ENCODE measurements around the gene TBX20. TPM values are rescaled to one million over a fixed set of nuclear protein-coding genes. Genes with fewer than 3 reads are reported as not detected.
A peak's percentile ranks its signal among the peaks of the same experiment; 100 is the strongest.
"Not testable (repeated sequence)": the region's sequence is repeated elsewhere in the genome, so short reads cannot be mapped to it uniquely, and the experiment has no call there.

Gene TBX20
- total RNA-seq, 3 donors from 2014 or later = 0.14 to 0.28 TPM; not detected in 1

GRCh38 chr7:35215063-35215462, 38.8 kb downstream of the TBX20 start:
- not testable (repeated sequence) for H3K4me3 Mint-ChIP-seq; DNase-seq; H3K9me3 Mint-ChIP-seq; ATAC-seq; H3K4me1 Mint-ChIP-seq (ENCODE audit: low read depth); H3K36me3 Mint-ChIP-seq (ENCODE audit: insufficient read depth)
- H3K27me3 Mint-ChIP-seq (ENCODE audit: low read depth) = peaks cover 13% of the 10 kb centered on the region

- DNase-seq; H3K27me3 Mint-ChIP-seq (ENCODE audit: low read depth); H3K4me1 Mint-ChIP-seq (ENCODE audit: low read depth); ATAC-seq; H3K36me3 Mint-ChIP-seq (ENCODE audit: insufficient read depth); H3K9me3 Mint-ChIP-seq; H3K4me3 Mint-ChIP-seq: not testable (repeated sequence)
These were observed 47.0 kb downstream of the TBX20 start for GRCh38 chr7:35206924-35207323.

- not testable (repeated sequence) for DNase-seq; H3K9me3 Mint-ChIP-seq; ATAC-seq; H3K4me1 Mint-ChIP-seq (ENCODE audit: low read depth); H3K4me3 Mint-ChIP-seq; H3K36me3 Mint-ChIP-seq (ENCODE audit: insufficient read depth); H3K27me3 Mint-ChIP-seq (ENCODE audit: low read depth)
These were observed 49.0 kb downstream of the TBX20 start for GRCh38 chr7:35204850-35205249.

GRCh38 chr7:35204031-35204430, 49.9 kb downstream of the TBX20 start:
- H3K4me1 Mint-ChIP-seq (ENCODE audit: low read depth); H3K9me3 Mint-ChIP-seq; H3K4me3 Mint-ChIP-seq; H3K27me3 Mint-ChIP-seq (ENCODE audit: low read depth); DNase-seq; H3K36me3 Mint-ChIP-seq (ENCODE audit: insufficient read depth); ATAC-seq: not testable (repeated sequence)

- not testable (repeated sequence) for H3K36me3 Mint-ChIP-seq (ENCODE audit: insufficient read depth); H3K4me1 Mint-ChIP-seq (ENCODE audit: low read depth); H3K27me3 Mint-ChIP-seq (ENCODE audit: low read depth); DNase-seq; ATAC-seq; H3K9me3 Mint-ChIP-seq; H3K4me3 Mint-ChIP-seq
These were observed 51.5 kb downstream of the TBX20 start for GRCh38 chr7:35202353-35202752.

- ATAC-seq; H3K36me3 Mint-ChIP-seq (ENCODE audit: insufficient read depth); H3K4me3 Mint-ChIP-seq; DNase-seq; H3K4me1 Mint-ChIP-seq (ENCODE audit: low read depth); H3K9me3 Mint-ChIP-seq: not testable (repeated sequence)
- H3K27me3 Mint-ChIP-seq (ENCODE audit: low read depth) = peaks cover 10% of the 10 kb centered on the region
These were observed 53.7 kb downstream of the TBX20 start for GRCh38 chr7:35200170-35200569.

- not testable (repeated sequence) for ATAC-seq; H3K9me3 Mint-ChIP-seq; H3K4me3 Mint-ChIP-seq; DNase-seq; H3K4me1 Mint-ChIP-seq (ENCODE audit: low read depth); H3K27me3 Mint-ChIP-seq (ENCODE audit: low read depth); H3K36me3 Mint-ChIP-seq (ENCODE audit: insufficient read depth)
These were observed 55.3 kb downstream of the TBX20 start for GRCh38 chr7:35198370-35199140.

GRCh38 chr7:35191571-35191970, 62.3 kb downstream of the TBX20 start:
- H3K4me3 Mint-ChIP-seq; H3K36me3 Mint-ChIP-seq (ENCODE audit: insufficient read depth); H3K4me1 Mint-ChIP-seq (ENCODE audit: low read depth); ATAC-seq; H3K9me3 Mint-ChIP-seq; DNase-seq: not testable (repeated sequence)
- peaks cover 20% of the 10 kb centered on the region for H3K27me3 Mint-ChIP-seq (ENCODE audit: low read depth)

GRCh38 chr7:35190146-35190773, 63.6 kb downstream of the TBX20 start:
- not testable (repeated sequence) for DNase-seq; H3K9me3 Mint-ChIP-seq; ATAC-seq; H3K36me3 Mint-ChIP-seq (ENCODE audit: insufficient read depth); H3K4me3 Mint-ChIP-seq
- H3K27me3 Mint-ChIP-seq (ENCODE audit: low read depth) = peaks cover 28% of the 10 kb centered on the region
- peaks cover 12% of the 10 kb centered on the region for H3K4me1 Mint-ChIP-seq (ENCODE audit: low read depth)

GRCh38 chr7:35186751-35187150, 67.1 kb downstream of the TBX20 start:
- H3K9me3 Mint-ChIP-seq; H3K36me3 Mint-ChIP-seq (ENCODE audit: insufficient read depth); DNase-seq: not testable (repeated sequence)
- H3K4me1 Mint-ChIP-seq (ENCODE audit: low read depth) = peaks cover 12% of the 10 kb centered on the region
- H3K4me3 Mint-ChIP-seq = peak overlapping the region; percentile 24
- peak in 1 of 2 donors; percentile 40 for ATAC-seq
- H3K27me3 Mint-ChIP-seq (ENCODE audit: low read depth) = peaks cover 35% of the 10 kb centered on the region

- no peaks in the 10 kb centered on the region for H3K36me3 Mint-ChIP-seq (ENCODE audit: insufficient read depth)
- peak overlapping the region; percentile 24 for H3K4me3 Mint-ChIP-seq
- no peaks in the 10 kb centered on the region for H3K9me3 Mint-ChIP-seq
- DNase-seq (no peak), ATAC-seq (peak; percentile 41 to 63)
- H3K27me3 Mint-ChIP-seq (ENCODE audit: low read depth) = peaks cover 35% of the 10 kb centered on the region
- H3K4me1 Mint-ChIP-seq (ENCODE audit: low read depth) = peaks cover 12% of the 10 kb centered on the region
These were observed 67.8 kb downstream of the TBX20 start for GRCh38 chr7:35185908-35186731.

- not testable (repeated sequence) for H3K9me3 Mint-ChIP-seq; H3K36me3 Mint-ChIP-seq (ENCODE audit: insufficient read depth); H3K4me3 Mint-ChIP-seq; DNase-seq; ATAC-seq
- Mint-ChIP-seq H3K4me1 (ENCODE audit: low read depth) (peaks cover 12% of the 10 kb centered on the region), H3K27me3 (ENCODE audit: low read depth) (peaks cover 35% of the 10 kb centered on the region)
These were observed 68.4 kb downstream of the TBX20 start for GRCh38 chr7:35185578-35185907.

- H3K4me3 Mint-ChIP-seq; H3K9me3 Mint-ChIP-seq; H3K36me3 Mint-ChIP-seq (ENCODE audit: insufficient read depth); ATAC-seq; DNase-seq: not testable (repeated sequence)
- H3K4me1 Mint-ChIP-seq (ENCODE audit: low read depth) = peaks cover 12% of the 10 kb centered on the region
- H3K27me3 Mint-ChIP-seq (ENCODE audit: low read depth) = peaks cover 33% of the 10 kb centered on the region
These were observed 68.9 kb downstream of the TBX20 start for GRCh38 chr7:35184961-35185360.

- not testable (repeated sequence) for H3K9me3 Mint-ChIP-seq; ATAC-seq; H3K36me3 Mint-ChIP-seq (ENCODE audit: insufficient read depth); H3K4me3 Mint-ChIP-seq; DNase-seq
- Mint-ChIP-seq H3K4me1 (ENCODE audit: low read depth) (peaks cover 12% of the 10 kb centered on the region), H3K27me3 (ENCODE audit: low read depth) (peaks cover 30% of the 10 kb centered on the region)
These were observed 69.9 kb downstream of the TBX20 start for GRCh38 chr7:35183873-35184503.

All from activated T-cell treated with anti-CD3 and anti-CD28 coated beads, Interleukin-2, amount 50 U/mL, for 4 hours (primary cell).